BLaER1 (cell line): ENCODE results near the gene TEN1.

Source experiments
- H3K27ac ChIP-seq: shearing (Covaris generic); formaldehyde crosslinking; 2 replicates; pipeline ENCODE4 v1.8.1; 2022
- H3K27me3 ChIP-seq: shearing (Covaris generic); formaldehyde crosslinking; 2 replicates; pipeline ENCODE4 v1.8.1; 2022
- H3K36me3 ChIP-seq: shearing (Covaris generic); formaldehyde crosslinking; 2 replicates; pipeline ENCODE4 v1.8.1; 2022
- H3K4me1 ChIP-seq: shearing (Covaris generic); formaldehyde crosslinking; 2 replicates; pipeline ENCODE4 v1.8.1; 2022
- H3K4me2 ChIP-seq: shearing (Covaris generic); formaldehyde crosslinking; 2 replicates; pipeline ENCODE4 v1.8.1; 2022
- H3K4me3 ChIP-seq: shearing (Covaris generic); formaldehyde crosslinking; 2 replicates; pipeline ENCODE4 v1.8.1; 2022
- H3K9ac ChIP-seq: shearing (Covaris generic); formaldehyde crosslinking; 2 replicates; pipeline ENCODE4 v1.8.1; 2022
- H3K9me3 ChIP-seq: shearing (Covaris generic); formaldehyde crosslinking; 2 replicates; pipeline ENCODE4 v1.8.1; 2022
- H4K20me1 ChIP-seq: shearing (Covaris generic); formaldehyde crosslinking; 2 replicates; pipeline ENCODE4 v1.8.1; 2022
- Cebpa-rat ChIP-seq: shearing (Covaris generic); IDR thresholded peaks from 2 replicates; pipeline ENCODE4 v1.8.1; 2022

The TEN1 gene

GRCh38 chr17:75978938-75979704 lies at the start of gene TEN1, which contains the start of gene ACOX1:
Gene TEN1 (plus strand): TSS chr17:75979240. CDS start chr17:75986193, 6,953 bp downstream.
Gene ACOX1 (minus strand): TSS chr17:75979166. CDS start chr17:75979073, 93 bp downstream.
- no peaks in the 10 kb centered on the region for H3K36me3 ChIP-seq
- H4K20me1 ChIP-seq: no peaks in the 10 kb centered on the region
- peak within 1 kb of the TSS; percentile 98 for H3K9ac ChIP-seq
- peak within 1 kb of the TSS; percentile 88 for H3K4me3 ChIP-seq
- H3K9me3 ChIP-seq: no peaks in the 10 kb centered on the region
- H3K27me3 ChIP-seq: no peaks in the 10 kb centered on the region
- H3K4me1 ChIP-seq: peaks cover 45% of the 10 kb centered on the region
- H3K4me2 ChIP-seq: peak within 1 kb of the TSS; percentile 91
- peak within 1 kb of the TSS; percentile 97 for H3K27ac ChIP-seq
- TF ChIP-seq Cebpa-rat: no peak

GRCh38 chr17:75931062-75931461 lies 48.0 kb upstream of the TEN1 start:
- Histone ChIP-seq H4K20me1 (no peaks in the 10 kb centered on the region), H3K9ac (no peak overlapping the region), H3K9me3 (no peaks in the 10 kb centered on the region), H3K4me3 (no peak overlapping the region), H3K36me3 (peaks cover 2% of the 10 kb centered on the region; the same call in 1 of the 2 replicates), H3K4me2 (no peak overlapping the region), H3K4me1 (peaks cover 7% of the 10 kb centered on the region; the same call in 1 of the 2 replicates), H3K27me3 (no peaks in the 10 kb centered on the region), H3K27ac (no peak overlapping the region)
- TF ChIP-seq Cebpa-rat: no peak

GRCh38 chr17:75932852-75933251 lies 46.2 kb upstream of the TEN1 start:
- Histone ChIP-seq H3K9me3 (no peaks in the 10 kb centered on the region), H4K20me1 (no peaks in the 10 kb centered on the region), H3K9ac (no peak overlapping the region), H3K27ac (no peak overlapping the region), H3K4me2 (no peak overlapping the region), H3K36me3 (no peaks in the 10 kb centered on the region), H3K4me3 (no peak overlapping the region), H3K4me1 (peaks cover 7% of the 10 kb centered on the region; the same call in 1 of the 2 replicates), H3K27me3 (no peaks in the 10 kb centered on the region)
- TF ChIP-seq Cebpa-rat: no peak

GRCh38 chr17:75933808-75934207 lies 45.2 kb upstream of the TEN1 start:
- peaks cover 7% of the 10 kb centered on the region; the same call in 1 of the 2 replicates for H3K4me1 ChIP-seq
- no peak overlapping the region for H3K9ac ChIP-seq
- H3K36me3 ChIP-seq: no peaks in the 10 kb centered on the region
- no peak overlapping the region for H3K4me3 ChIP-seq
- H4K20me1 ChIP-seq: no peaks in the 10 kb centered on the region
- no peak overlapping the region for H3K27ac ChIP-seq
- no peak for TF ChIP-seq Cebpa-rat
- no peaks in the 10 kb centered on the region for H3K27me3 ChIP-seq
- no peak overlapping the region for H3K4me2 ChIP-seq
- no peaks in the 10 kb centered on the region for H3K9me3 ChIP-seq

GRCh38 chr17:75937652-75938051 lies 41.4 kb upstream of the TEN1 start:
- H3K4me3 ChIP-seq: no peak overlapping the region
- H3K27me3 ChIP-seq: no peaks in the 10 kb centered on the region
- H3K36me3 ChIP-seq: 0 out of 2 replicates have a peak, but pooled peaks cover under 1% of the 10 kb centered on the region
- no peak overlapping the region for H3K4me2 ChIP-seq
- no peak overlapping the region for H3K27ac ChIP-seq
- no peak overlapping the region for H3K9ac ChIP-seq
- H3K4me1 ChIP-seq: peaks cover 20% of the 10 kb centered on the region
- H4K20me1 ChIP-seq: no peaks in the 10 kb centered on the region
- TF ChIP-seq Cebpa-rat: no peak
- H3K9me3 ChIP-seq: no peaks in the 10 kb centered on the region

- Histone ChIP-seq H3K27ac (peak within 1 kb of the TSS; percentile 81), H4K20me1 (no peaks in the 10 kb centered on the region), H3K4me2 (peak within 1 kb of the TSS; percentile 95), H3K4me1 (peaks cover 20% of the 10 kb centered on the region), H3K36me3 (peaks cover 23% of the 10 kb centered on the region), H3K4me3 (peak within 1 kb of the TSS; percentile 85), H3K9me3 (no peaks in the 10 kb centered on the region), H3K9ac (peak within 1 kb of the TSS; percentile 88), H3K27me3 (no peaks in the 10 kb centered on the region)
- no peak for TF ChIP-seq Cebpa-rat
Observed at GRCh38 chr17:75940727-75941441, 38.2 kb upstream of the TEN1 start, which contains the start of gene FBF1. Gene FBF1 (minus strand): TSS chr17:75941042. CDS start chr17:75938149, 2,893 bp downstream.

- H3K9me3 ChIP-seq: no peaks in the 10 kb centered on the region
- peaks cover 28% of the 10 kb centered on the region for H3K36me3 ChIP-seq
- no peak for TF ChIP-seq Cebpa-rat
- no peak overlapping the region for H3K9ac ChIP-seq
- peak overlapping the region; percentile 85 for H3K4me3 ChIP-seq
- no peaks in the 10 kb centered on the region for H3K27me3 ChIP-seq
- peak overlapping the region; percentile 95 for H3K4me2 ChIP-seq
- peaks cover 20% of the 10 kb centered on the region for H3K4me1 ChIP-seq
- no peak overlapping the region for H3K27ac ChIP-seq
- H4K20me1 ChIP-seq: no peaks in the 10 kb centered on the region
Observed at GRCh38 chr17:75941442-75941819, 37.6 kb upstream of the TEN1 start.

GRCh38 chr17:75942473-75942872 lies 36.6 kb upstream of the TEN1 start:
- no peak overlapping the region for H3K4me3 ChIP-seq
- H3K4me1 ChIP-seq: peaks cover 20% of the 10 kb centered on the region
- H3K4me2 ChIP-seq: no peak overlapping the region
- no peaks in the 10 kb centered on the region for H4K20me1 ChIP-seq
- TF ChIP-seq Cebpa-rat: no peak
- H3K9me3 ChIP-seq: no peaks in the 10 kb centered on the region
- H3K36me3 ChIP-seq: peaks cover 39% of the 10 kb centered on the region
- H3K9ac ChIP-seq: no peak overlapping the region
- no peak overlapping the region for H3K27ac ChIP-seq
- no peaks in the 10 kb centered on the region for H3K27me3 ChIP-seq

GRCh38 chr17:75943491-75943890 lies 35.5 kb upstream of the TEN1 start:
- H3K27me3 ChIP-seq: no peaks in the 10 kb centered on the region
- H3K4me2 ChIP-seq: no peak overlapping the region
- H3K9ac ChIP-seq: no peak overlapping the region
- no peak overlapping the region for H3K27ac ChIP-seq
- H3K9me3 ChIP-seq: no peaks in the 10 kb centered on the region
- TF ChIP-seq Cebpa-rat: no peak
- H4K20me1 ChIP-seq: no peaks in the 10 kb centered on the region
- peaks cover 20% of the 10 kb centered on the region for H3K4me1 ChIP-seq
- no peak overlapping the region for H3K4me3 ChIP-seq
- H3K36me3 ChIP-seq: peaks cover 49% of the 10 kb centered on the region

GRCh38 chr17:75945211-75945610 lies 33.8 kb upstream of the TEN1 start:
- Histone ChIP-seq H3K9ac (no peak overlapping the region), H3K9me3 (no peaks in the 10 kb centered on the region), H3K36me3 (peaks cover 66% of the 10 kb centered on the region), H4K20me1 (no peaks in the 10 kb centered on the region), H3K27me3 (no peaks in the 10 kb centered on the region), H3K4me3 (no peak overlapping the region), H3K4me2 (no peak overlapping the region), H3K27ac (no peak overlapping the region), H3K4me1 (peaks cover 24% of the 10 kb centered on the region)
- TF ChIP-seq Cebpa-rat: no peak
